Activated naive CD4-positive, alpha-beta T cell treated with anti-CD3 and anti-CD28 coated beads for 36 hours (primary cell): ENCODE data around the gene NT5C1B. TPM values are rescaled to one million over a fixed set of nuclear protein-coding genes. Genes with fewer than 3 reads are reported as not detected.

ENCODE experiments used
- CTCF ChIA-PET: fragments of 350-600 bp; sonication (Branson Sonifier 250); formaldehyde crosslinking; loops from one replicate; lab custom pipeline; 2021; ENCODE audit warnings: antibody characterized with exemption; lab: Charles Lee
- DNase-seq: peaks from one replicate; pipeline ENCODE4 v3.0.0-alpha.2; 2020
- H3K27ac Mint-ChIP-seq: one replicate; pipeline ENCODE4 v1.8.0; 2021; ENCODE audit warnings: mild to moderate bottlenecking, mixed read lengths
- H3K27me3 Mint-ChIP-seq: one replicate; pipeline ENCODE4 v1.8.0; 2021; ENCODE audit warnings: low read depth, mixed read lengths
- H3K36me3 Mint-ChIP-seq: one replicate; pipeline ENCODE4 v1.8.0; 2021; ENCODE audit warnings: low read depth, mixed read lengths
- H3K4me1 Mint-ChIP-seq: one replicate; pipeline ENCODE4 v1.8.0; 2021; ENCODE audit warnings: low read depth, mixed read lengths
- H3K4me3 Mint-ChIP-seq: one replicate; pipeline ENCODE4 v1.8.0; 2021; ENCODE audit warnings: mild to moderate bottlenecking, moderate library complexity, mixed read lengths
- H3K9me3 Mint-ChIP-seq: one replicate; pipeline ENCODE4 v1.8.0; 2021; ENCODE audit warnings: mixed read lengths
- intact Hi-C: fragments of 100-400 bp; cut with micrococcal nuclease; formaldehyde crosslinking; loops from one replicate; pipeline ENCODE4 v1.15.1; 2023
- total RNA-seq, 2 experiments: library from RNA; stranded (reverse); gene quantifications; one replicate each; pipeline ENCODE4 v1.2.3, GENCODE V29; 2021

The NT5C1B gene
- total RNA-seq, 2 experiments from 2014 or later = not detected

GRCh38 chr2:18612133-18612532 is 22.8 kb upstream of the NT5C1B start:
- Mint-ChIP-seq H3K4me3 (no peak overlapping the region), H3K9me3 (no peaks in the 10 kb centered on the region), H3K27me3 (no peaks in the 10 kb centered on the region), H3K27ac (no peak overlapping the region), H3K4me1 (no peaks in the 10 kb centered on the region), H3K36me3 (peaks cover 5% of the 10 kb centered on the region)
- intact Hi-C loops = no loop called here
- DNase-seq = no peak
- CTCF ChIA-PET = no interaction called here

DNA sequence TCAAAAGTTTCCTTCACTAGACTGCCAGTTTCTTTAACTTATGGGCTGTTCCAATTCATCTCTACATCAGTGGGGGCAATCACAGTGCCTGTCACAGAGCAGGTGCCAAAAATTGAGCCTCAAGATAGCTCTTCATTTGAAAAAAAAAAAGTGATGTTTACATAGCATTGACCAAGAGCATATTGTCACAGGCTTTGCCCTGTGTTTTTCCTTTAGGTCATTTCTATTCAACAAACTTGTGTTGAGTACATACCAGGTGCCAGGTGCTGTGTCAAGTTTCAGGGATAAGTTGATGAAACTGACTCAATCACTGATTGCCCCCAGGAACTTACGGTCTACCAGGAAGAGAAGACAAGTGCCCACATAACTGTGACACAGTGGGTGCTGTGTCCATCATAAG is 22.2 kb upstream of the NT5C1B start:
- intact Hi-C loops = no loop called here
- H3K4me1 Mint-ChIP-seq = no peaks in the 10 kb centered on the region
- H3K27me3 Mint-ChIP-seq = no peaks in the 10 kb centered on the region
- CTCF ChIA-PET = no interaction called here
- no peak overlapping the region for H3K27ac Mint-ChIP-seq
- no peaks in the 10 kb centered on the region for H3K9me3 Mint-ChIP-seq
- H3K4me3 Mint-ChIP-seq = no peak overlapping the region
- H3K36me3 Mint-ChIP-seq = peaks cover 8% of the 10 kb centered on the region
- no peak for DNase-seq

DNA sequence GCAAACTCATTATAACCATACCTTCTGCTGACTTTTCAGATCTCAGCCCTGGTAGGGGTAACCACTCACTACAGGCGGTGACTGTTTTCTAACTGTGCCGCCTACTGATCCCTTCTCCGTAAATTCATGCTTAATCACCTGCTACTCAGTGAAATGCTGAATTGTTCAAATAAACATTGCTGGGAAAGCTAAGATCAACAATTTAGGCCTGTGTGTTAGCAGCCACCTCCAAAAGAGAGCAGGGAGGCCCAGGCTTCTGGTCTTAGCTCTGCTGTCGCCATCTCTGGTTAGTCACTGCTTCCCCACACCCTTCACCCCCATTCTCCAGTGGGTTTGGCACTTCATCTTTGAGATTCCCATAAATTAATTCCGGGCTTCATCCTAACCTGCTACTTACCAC is 21.8 kb upstream of the NT5C1B start:
- Mint-ChIP-seq H3K4me1 (no peaks in the 10 kb centered on the region), H3K36me3 (peaks cover 8% of the 10 kb centered on the region), H3K27ac (no peak overlapping the region), H3K27me3 (no peaks in the 10 kb centered on the region), H3K9me3 (no peaks in the 10 kb centered on the region), H3K4me3 (no peak overlapping the region)
- CTCF ChIA-PET = no interaction called here
- intact Hi-C loops = no loop called here
- no peak for DNase-seq

DNA sequence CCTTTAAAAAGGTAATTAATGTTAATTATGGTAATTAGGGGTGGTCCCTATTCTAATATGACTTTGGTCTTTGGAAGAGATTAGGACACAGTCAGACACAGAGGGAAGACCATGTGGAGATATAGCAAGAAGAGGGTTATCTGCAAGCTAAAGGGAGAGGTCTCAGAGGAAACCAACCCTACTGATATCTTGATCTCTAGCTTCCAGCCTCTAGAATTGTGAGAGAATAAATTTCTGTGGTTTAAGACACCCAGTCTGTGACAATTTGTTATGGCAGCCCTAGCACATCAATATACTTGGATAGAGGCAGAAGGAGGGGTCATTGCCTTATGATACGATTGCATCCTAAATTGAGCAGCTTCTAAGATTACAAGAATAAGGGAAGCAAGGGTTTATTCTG is 21.3 kb upstream of the NT5C1B start:
- intact Hi-C loops = no loop called here
- peaks cover 7% of the 10 kb centered on the region for H3K36me3 Mint-ChIP-seq
- no peak overlapping the region for H3K4me3 Mint-ChIP-seq
- H3K27ac Mint-ChIP-seq = no peak overlapping the region
- no peak for DNase-seq
- no peaks in the 10 kb centered on the region for H3K4me1 Mint-ChIP-seq
- H3K9me3 Mint-ChIP-seq = no peaks in the 10 kb centered on the region
- CTCF ChIA-PET = no interaction called here
- H3K27me3 Mint-ChIP-seq = no peaks in the 10 kb centered on the region

- peaks cover 3% of the 10 kb centered on the region for H3K36me3 Mint-ChIP-seq
- CTCF ChIA-PET = no interaction called here
- no peak overlapping the region for H3K4me3 Mint-ChIP-seq
- no peaks in the 10 kb centered on the region for H3K27me3 Mint-ChIP-seq
- no peaks in the 10 kb centered on the region for H3K4me1 Mint-ChIP-seq
- H3K27ac Mint-ChIP-seq = no peak overlapping the region
- DNase-seq = no peak
- intact Hi-C loops = no loop called here
- H3K9me3 Mint-ChIP-seq = no peaks in the 10 kb centered on the region
Measured at GRCh38 chr2:18610090-18610489, 20.7 kb upstream of the NT5C1B start.

- intact Hi-C loops = no loop called here
- H3K4me1 Mint-ChIP-seq = no peaks in the 10 kb centered on the region
- no peaks in the 10 kb centered on the region for H3K9me3 Mint-ChIP-seq
- CTCF ChIA-PET = no interaction called here
- peaks cover 3% of the 10 kb centered on the region for H3K36me3 Mint-ChIP-seq
- H3K4me3 Mint-ChIP-seq = no peak overlapping the region
- no peak for DNase-seq
- H3K27ac Mint-ChIP-seq = no peak overlapping the region
- H3K27me3 Mint-ChIP-seq = no peaks in the 10 kb centered on the region
Measured at GRCh38 chr2:18605115-18605514, 15.7 kb upstream of the NT5C1B start.

- DNase-seq = no peak
- Mint-ChIP-seq H3K4me3 (no peak overlapping the region), H3K36me3 (peaks cover 3% of the 10 kb centered on the region), H3K9me3 (no peaks in the 10 kb centered on the region), H3K4me1 (no peaks in the 10 kb centered on the region), H3K27ac (no peak overlapping the region), H3K27me3 (no peaks in the 10 kb centered on the region)
- intact Hi-C loops = no loop called here
- CTCF ChIA-PET = no interaction called here
Measured at GRCh38 chr2:18604531-18604885, 15.1 kb upstream of the NT5C1B start.

DNA sequence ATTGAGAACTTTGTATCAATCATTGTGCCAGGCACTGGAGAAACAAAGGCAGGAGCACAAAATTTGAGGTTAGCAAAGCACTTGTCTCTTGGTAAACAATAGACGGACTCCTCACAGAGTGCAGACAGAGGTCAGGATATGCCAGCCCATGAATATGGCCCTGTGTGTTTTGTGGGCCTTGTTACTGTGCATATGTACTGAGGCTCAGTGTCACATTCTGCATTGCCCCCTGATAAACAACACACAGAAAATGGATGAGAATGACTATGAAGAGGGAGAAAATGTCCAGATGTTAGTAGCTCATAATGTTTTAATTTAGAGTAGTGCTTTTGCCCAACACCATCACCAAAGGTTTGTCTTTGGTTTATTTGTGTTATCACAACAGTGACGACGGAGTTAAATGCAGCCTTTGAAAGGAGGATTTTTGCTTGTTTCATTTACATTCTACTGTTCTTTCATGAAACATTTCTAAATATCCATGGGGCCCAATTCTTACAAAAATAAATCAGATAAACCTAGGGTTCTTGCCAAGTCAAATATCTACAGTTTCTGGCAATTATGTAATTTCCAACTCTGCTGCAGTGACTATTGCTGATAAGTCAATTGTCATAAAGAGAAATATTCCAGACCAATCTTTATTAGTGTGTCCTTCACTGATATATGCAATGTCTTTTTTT is 14.6 kb upstream of the NT5C1B start:
- Mint-ChIP-seq H3K27ac (no peak overlapping the region), H3K36me3 (peaks cover 3% of the 10 kb centered on the region), H3K27me3 (no peaks in the 10 kb centered on the region), H3K4me1 (no peaks in the 10 kb centered on the region), H3K9me3 (no peaks in the 10 kb centered on the region), H3K4me3 (no peak overlapping the region)
- intact Hi-C loops = no loop called here
- DNase-seq = no peak
- CTCF ChIA-PET = no interaction called here

GRCh38 chr2:18602298-18602697 is 12.9 kb upstream of the NT5C1B start:
- no peak for DNase-seq
- Mint-ChIP-seq H3K27ac (no peak overlapping the region), H3K36me3 (peaks cover 3% of the 10 kb centered on the region), H3K4me3 (no peak overlapping the region), H3K27me3 (no peaks in the 10 kb centered on the region), H3K9me3 (no peaks in the 10 kb centered on the region), H3K4me1 (no peaks in the 10 kb centered on the region)
- CTCF ChIA-PET = no interaction called here
- intact Hi-C loops = no loop called here

- H3K27me3 Mint-ChIP-seq = no peaks in the 10 kb centered on the region
- intact Hi-C loops = no loop called here
- no peaks in the 10 kb centered on the region for H3K4me1 Mint-ChIP-seq
- peaks cover 2% of the 10 kb centered on the region for H3K36me3 Mint-ChIP-seq
- no peak overlapping the region for H3K4me3 Mint-ChIP-seq
- H3K9me3 Mint-ChIP-seq = peaks cover 2% of the 10 kb centered on the region
- no peak overlapping the region for H3K27ac Mint-ChIP-seq
- CTCF ChIA-PET = no interaction called here
- DNase-seq = no peak
Measured at GRCh38 chr2:18600255-18600613, 10.9 kb upstream of the NT5C1B start.

GRCh38 chr2:18599509-18600254 is 10.3 kb upstream of the NT5C1B start:
- no peak for DNase-seq
- CTCF ChIA-PET = no interaction called here
- Mint-ChIP-seq H3K4me3 (no peak overlapping the region), H3K27me3 (no peaks in the 10 kb centered on the region), H3K4me1 (no peaks in the 10 kb centered on the region), H3K9me3 (peaks cover 2% of the 10 kb centered on the region), H3K27ac (no peak overlapping the region), H3K36me3 (peaks cover 2% of the 10 kb centered on the region)
- intact Hi-C loops = no loop called here

DNA sequence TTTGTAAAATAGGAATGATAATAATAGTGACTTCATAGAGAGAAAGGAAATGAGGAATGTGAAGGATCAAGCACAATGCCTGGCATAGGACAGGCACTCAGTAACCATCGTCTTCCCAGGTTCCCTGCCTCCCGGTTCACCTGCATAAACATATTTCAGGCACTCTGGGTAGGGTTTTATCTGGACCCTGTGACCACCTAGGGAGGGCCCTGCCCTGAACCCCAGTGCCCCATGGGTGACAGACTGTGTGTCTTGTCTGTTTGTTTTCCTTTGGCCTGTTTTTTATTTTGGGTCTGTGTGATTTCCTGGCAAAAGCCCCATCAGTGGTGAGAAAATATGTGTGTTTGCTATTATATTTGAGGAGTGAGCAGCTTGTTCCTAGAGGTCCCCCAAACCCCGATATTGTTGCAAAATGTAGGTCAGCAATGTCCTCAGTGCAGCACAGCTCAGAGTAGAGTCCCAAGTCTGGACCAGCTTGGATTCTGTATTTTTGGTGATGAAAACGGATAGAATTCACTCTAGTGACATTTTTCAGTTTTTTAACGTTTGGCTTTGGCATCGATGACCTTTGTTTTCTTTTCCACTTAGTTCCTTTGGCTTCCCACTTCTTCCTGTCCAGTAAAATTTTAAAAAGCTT is 9.6 kb upstream of the NT5C1B start:
- peaks cover 2% of the 10 kb centered on the region for H3K36me3 Mint-ChIP-seq
- no peaks in the 10 kb centered on the region for H3K27me3 Mint-ChIP-seq
- peaks cover 2% of the 10 kb centered on the region for H3K9me3 Mint-ChIP-seq
- DNase-seq = no peak
- no peaks in the 10 kb centered on the region for H3K4me1 Mint-ChIP-seq
- CTCF ChIA-PET = interaction anchor here (1.1 kb wide), 1 partner anchor 79 kb away, joined by 3 read pairs; no protein-coding TSS in a partner anchor
- H3K4me3 Mint-ChIP-seq = no peak overlapping the region
- intact Hi-C loops = no loop called here
- no peak overlapping the region for H3K27ac Mint-ChIP-seq

DNA sequence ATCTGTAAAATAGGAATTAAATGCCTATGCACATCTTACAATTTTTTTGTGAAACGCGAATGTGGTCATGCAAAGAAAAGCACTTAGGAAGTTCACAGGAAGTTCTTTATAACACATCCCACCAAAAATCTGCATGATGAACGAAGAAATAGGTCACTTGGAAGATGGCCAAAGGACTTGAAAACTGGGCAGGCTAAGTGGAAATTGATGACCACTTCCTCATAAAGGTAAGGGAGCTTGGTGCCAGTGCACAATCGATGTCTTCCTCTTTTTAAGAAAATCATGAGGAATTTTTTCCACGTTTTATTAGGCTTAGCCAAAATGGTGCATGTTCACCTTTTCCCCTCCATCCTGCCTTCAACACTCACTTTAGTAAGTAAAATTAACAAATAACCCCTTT is 8.2 kb upstream of the NT5C1B start:
- peaks cover 2% of the 10 kb centered on the region for H3K9me3 Mint-ChIP-seq
- no peak overlapping the region for H3K4me3 Mint-ChIP-seq
- DNase-seq = no peak
- intact Hi-C loops = no loop called here
- H3K4me1 Mint-ChIP-seq = no peaks in the 10 kb centered on the region
- no peak overlapping the region for H3K27ac Mint-ChIP-seq
- CTCF ChIA-PET = no interaction called here
- H3K36me3 Mint-ChIP-seq = peaks cover 8% of the 10 kb centered on the region
- H3K27me3 Mint-ChIP-seq = no peaks in the 10 kb centered on the region
